ENCODE data around the gene RIOK3.
"Not testable (repeated sequence)": the region's sequence is repeated elsewhere in the genome, so short reads cannot be mapped to it uniquely, and the experiment has no call there.

RIOK3 gene

DNA sequence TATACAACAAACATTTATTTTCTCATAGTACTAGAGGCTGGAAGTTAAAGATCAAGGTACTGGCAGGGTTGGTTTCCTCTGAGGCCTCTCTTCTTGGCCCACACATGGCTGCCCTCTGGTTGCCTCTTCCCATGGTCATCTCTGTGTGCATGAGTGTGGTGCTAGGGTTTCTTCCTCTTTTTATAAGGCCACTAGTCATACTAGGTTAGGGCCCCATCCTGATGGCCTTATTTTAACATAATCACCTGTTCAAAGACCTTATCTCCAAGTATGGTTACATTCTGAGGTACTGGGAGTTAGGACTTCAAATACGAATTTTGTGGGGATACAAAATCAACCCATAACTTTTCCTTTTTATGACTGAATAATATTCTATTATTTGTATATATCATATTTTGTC lies 4.8 kb upstream of the RIOK3 start:
- intact Hi-C loops (cut with DNase I), result no loop called here
- no peak for DNase-seq

DNA sequence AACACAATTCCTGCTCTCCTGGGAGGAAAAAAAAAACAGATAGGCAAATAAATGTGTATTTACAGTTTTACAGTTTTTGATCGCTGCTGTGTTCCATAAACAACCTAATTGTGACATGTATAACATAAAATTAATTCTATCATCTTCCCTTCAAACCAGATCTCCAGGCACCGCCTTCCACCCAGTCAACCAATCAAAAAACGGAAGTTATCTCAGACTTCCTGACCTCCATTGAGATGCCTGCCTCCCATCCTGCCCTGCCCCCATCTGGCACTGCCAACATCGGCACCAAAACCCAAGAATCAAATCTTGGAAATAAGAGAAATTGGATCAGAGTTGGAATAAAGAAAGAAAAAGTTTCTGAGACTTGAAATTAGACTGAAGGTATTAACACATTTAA lies 3.1 kb upstream of the RIOK3 start:
- DNase-seq, result no peak
- intact Hi-C loops (cut with DNase I), result no loop called here

DNA sequence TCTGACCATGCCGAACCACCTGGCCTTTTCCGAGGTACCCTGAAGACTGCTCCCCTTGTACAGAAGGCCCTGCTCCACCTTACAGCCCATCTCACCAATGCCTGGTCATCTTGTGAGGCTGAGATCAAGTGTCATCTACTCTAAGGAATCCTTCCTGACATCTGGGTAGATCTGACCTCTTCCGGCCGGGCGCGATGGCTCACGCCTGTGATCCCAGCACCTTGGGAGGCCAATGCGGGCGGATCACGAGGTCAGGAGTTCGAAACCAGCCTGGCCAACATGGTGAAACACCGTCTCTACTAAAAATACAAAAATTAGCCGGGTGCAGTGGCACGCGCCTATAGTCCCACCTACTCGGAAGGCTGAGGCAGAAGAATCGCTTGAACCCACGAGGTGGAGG lies 2.1 kb upstream of the RIOK3 start:
- no peak for DNase-seq
- intact Hi-C loops (cut with DNase I), result no loop called here

DNA sequence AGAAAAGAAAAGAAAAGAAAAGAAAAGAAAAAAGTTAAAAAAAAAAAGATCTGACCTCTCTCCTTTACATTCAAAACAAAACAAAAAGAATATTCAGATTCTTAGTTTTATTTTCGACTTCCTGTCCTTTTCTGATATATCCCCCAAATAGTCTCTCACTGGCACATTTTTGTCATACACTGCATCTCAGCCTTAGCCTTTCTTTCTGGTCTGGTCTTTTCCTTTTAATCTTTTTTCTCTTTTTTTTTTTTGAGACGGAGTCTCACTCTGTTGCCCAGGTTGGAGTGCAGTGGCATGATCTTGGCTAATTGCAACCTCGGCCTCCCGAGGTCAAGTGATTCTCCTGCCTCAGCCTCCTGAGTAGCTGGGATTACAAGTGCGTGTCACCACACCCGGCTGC lies 1.6 kb upstream of the RIOK3 start:
- DNase-seq, result no peak
- intact Hi-C loops (cut with DNase I), result no loop called here

DNA sequence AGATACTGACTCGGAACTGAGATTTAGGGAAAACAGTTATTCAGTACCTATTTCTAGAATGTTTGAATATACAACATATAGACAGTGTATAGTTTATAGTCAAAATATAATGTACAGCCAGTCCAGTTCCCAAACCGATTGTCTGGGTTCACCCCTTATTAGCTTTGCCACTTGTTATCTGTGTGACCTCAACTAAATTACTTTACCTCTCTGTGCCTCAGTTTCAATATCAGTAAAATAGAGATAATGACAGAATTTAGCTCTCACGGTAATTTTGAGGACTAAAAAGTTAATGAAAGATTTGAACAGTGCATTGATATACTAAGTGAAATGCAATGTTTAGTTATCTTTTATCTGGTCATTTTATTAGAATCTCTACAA lies 750 bp upstream of the RIOK3 start:
- DNase-seq, result no peak
- intact Hi-C loops (cut with DNase I), result loop anchor here (2.0 kb wide), 1 partner anchor 14 kb away; no protein-coding TSS in a partner anchor

DNA sequence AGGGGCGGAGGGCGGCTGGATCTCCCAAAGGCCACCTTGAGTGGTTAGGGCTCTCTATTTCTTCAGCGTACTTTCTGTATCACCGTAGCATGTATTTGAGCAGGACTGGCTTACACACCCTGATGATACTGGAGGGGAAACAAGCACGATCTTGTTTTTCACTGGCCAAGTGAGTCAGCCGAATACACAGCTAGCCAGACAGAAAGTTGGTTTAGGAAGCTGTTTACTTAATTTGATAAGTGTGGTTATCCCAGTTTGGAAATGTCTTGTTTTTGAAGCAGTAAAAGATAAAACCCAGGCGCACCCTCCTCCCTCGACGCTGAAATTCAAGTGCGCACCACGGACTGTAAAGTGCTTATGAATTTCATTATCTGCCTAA lies 582 bp downstream of the RIOK3 start:
- intact Hi-C loops (cut with DNase I), result loop anchor here (1.0 to 2.0 kb wide), 2 partner anchors 15 to 50 kb away; partner anchors contain the start of gene RMC1
- DNase-seq, result no peak

DNA sequence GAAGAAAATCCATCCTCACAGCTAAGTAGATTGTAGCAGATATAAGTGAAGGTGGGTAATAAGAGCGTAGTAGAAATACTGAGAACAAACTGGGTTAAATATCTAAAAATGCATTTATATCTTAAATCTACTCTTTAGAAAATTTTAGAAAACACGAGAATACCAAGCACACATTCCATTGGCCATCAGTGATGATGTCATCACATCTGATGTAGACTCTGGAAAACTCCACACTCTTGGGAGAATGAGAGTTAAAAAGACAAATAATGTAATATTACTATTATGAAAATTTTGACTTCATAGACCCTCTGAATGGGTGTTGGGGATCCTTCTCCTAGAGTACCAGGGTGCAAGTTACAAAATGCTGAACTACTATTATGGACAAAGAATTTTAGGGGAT lies 3.7 kb downstream of the RIOK3 start:
- DNase-seq, result no peak
- intact Hi-C loops (cut with DNase I), result no loop called here

DNA sequence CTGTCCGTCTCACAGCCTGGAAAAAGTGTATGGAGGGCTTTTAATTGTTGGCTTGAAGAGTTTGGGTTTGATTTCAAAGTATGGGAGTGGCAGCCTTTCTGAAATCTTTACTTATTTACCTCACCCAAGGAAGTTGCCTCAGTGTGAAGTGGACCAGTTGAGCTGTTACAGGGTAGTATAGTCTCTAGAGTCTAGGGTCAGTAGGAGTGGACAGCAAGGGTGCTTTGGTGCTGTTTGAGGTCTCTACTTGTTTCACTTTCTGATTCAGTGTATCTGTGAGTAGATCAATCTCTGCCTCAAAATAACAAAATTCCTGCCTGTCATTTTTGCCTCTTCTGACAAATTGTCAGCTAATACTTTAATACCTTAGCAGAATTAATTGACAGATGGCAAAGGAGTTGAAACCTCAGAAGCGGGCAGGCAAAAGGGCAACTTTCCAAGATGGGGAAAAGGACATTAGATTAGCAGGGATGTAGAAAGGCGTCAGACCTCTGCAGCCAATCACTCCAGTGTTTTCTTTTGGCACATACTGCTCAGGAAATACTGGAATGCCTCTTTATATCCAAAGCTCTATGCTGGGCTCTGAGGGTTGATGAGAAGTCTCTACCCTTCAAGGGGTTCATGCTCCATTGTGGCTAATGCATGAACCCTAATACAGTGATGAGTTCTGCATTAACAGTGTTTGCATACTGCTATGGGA lies 5.9 kb downstream of the RIOK3 start:
- intact Hi-C loops (cut with DNase I), result no loop called here

DNA sequence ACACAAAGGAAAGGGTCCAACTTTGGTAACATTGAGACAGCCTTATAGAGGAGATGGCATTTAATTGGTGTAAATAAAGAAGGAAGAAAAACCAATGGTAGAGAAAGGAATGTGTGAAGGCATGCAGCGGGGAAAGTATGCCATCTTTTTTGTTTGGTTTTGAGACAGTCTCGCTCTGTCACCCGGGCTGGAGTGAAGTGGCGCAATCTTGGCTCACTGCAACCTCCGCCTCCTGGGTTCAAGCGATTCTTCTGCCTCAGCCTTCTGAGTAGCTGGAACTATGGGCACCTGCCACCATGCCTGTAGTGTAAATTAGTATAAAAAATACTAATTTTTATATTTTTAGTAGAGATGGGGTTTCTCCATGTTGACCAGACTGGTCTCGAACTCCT lies 6.4 kb downstream of the RIOK3 start:
- no peak for DNase-seq
- intact Hi-C loops (cut with DNase I), result no loop called here

More for the DNA sequence above, 5.9 kb downstream of the RIOK3 start:
- no peak for DNase-seq

DNA sequence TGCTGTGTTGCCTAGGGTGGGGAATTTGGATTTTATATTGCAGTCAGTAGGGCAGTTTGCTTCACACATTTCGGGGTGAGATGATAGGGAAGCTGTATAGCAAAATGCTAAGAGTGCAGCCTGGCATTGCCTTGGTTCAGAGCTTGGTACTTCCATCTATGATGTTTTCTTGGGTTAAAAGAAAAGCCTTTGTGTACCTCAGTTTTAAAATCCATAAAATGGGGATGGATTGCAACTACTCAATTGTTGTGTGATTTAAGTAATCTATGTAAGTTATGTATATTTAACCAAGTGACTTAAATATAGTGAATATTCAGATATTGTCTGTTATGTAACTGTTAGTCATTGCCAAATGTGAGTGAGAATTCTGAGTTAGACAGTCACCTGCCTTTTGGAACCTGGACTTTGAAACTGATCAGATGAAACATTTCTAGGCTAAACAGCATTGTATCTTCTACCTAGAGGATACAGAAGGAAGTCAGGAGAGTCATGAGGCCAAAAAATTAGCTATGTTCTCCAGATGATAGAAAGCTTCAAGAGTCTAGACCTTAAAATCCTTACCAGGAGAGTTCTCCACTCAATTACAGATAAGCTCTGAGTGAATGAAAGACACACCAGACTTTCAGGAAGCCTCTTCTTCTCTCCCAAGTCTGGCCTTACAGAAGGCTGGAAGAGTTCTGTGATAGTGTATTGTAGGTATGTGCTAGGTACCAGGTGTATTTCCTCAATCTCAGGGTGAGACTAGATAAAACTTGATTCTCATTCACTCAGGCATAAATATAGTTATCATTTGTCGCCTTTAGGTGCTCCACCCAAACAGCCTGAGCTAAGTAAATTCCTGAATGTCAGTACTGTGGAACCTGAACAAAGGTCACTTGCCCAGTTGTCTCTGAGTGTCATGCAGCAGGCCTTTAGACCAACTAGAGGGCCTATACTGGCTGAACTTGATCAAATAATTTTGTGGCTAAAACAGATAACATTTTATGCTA lies 7.5 kb downstream of the RIOK3 start:
- intact Hi-C loops (cut with DNase I), result no loop called here
- DNase-seq, result no peak

DNA sequence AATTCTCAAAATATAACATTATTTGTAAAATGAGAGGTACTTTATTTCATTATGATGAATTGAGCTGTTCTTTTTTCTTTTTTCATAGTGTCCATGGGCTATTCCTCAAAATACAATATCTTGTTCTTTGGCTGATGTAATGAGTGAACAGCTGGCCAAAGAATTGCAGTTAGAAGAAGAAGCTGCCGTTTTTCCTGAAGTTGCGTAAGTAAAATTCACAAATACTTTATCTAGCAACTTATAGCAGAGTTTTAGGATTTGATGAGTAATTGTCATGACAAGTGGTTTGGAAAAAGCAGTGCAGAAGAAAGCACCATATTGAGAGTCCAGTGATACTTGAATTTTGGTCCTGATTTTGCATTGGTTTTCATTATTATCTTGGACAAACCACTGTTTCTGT lies 9.8 kb downstream of the RIOK3 start:
- intact Hi-C loops (cut with DNase I), result no loop called here
- DNase-seq, result no peak

DNA sequence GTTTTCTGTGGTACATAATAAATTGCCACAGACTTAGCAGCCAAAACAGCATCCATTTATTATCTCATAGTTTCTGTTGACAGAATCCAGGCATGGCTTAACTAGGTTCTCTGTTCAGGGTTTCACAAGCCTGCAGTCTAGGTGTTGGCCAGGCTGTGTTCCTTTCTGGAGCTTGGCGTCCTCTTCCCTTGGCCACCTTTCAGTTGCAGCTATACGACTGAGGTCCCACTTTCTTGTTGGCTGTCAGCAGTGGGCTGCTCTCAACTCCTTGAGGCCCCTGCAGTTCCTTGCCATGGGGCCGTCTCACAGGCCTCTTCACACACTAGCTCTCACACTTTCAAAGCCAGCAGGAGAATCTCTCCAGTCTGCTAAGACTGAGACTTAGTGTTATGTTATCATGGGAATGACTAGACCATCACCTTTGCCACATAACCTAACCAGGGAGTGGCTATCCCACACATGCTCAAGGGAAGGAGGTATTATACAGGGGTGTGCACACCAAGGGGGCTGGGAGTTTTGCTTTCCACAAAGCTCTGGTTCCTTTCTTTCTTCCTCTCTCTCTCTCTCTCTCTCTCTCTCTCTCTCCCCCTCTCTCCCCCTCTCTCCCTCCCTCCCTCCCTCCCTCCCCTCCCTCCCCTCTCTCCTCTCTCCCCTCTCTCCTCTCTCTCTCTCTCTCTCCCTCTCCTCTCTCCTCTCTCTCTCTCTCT lies 15.8 kb downstream of the RIOK3 start:
- intact Hi-C loops (cut with DNase I), result no loop called here
- DNase-seq, result no peak

DNA sequence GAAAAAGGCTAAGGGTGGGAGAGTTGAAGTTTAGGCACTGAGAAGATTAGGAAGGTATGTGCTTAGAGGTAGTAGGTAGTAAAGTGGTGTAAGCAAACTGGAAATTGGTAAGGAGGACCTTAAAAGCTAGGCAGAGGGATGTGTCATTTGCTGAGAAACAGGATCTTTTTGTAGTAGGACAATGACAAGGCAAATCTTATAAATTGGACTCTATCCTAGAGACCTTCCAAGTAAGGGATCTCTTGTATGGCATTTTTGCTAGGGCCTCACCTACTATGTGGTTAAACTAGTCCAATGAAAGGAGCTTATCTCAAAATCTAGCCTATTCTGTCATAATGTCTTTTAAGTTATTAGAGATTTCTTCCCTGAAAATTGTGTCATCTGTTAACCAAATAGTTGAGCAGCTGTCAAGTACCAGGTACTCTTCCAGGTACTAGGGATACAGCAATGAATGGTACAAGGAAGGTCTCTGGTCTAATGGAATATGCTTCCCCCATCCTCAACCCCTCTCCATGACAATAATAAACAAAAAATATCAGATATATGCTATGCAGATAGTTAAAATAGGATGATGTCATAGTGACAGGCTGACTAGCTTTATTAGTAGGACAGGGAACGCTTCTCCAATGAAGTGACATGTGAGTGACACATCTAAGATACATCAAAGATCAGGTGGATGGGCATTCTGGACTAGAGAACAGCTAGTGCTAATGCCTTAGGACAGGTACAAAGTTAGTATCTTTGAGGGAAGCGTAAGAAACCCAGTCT lies 17.7 kb downstream of the RIOK3 start:
- intact Hi-C loops (cut with DNase I), result no loop called here

DNA sequence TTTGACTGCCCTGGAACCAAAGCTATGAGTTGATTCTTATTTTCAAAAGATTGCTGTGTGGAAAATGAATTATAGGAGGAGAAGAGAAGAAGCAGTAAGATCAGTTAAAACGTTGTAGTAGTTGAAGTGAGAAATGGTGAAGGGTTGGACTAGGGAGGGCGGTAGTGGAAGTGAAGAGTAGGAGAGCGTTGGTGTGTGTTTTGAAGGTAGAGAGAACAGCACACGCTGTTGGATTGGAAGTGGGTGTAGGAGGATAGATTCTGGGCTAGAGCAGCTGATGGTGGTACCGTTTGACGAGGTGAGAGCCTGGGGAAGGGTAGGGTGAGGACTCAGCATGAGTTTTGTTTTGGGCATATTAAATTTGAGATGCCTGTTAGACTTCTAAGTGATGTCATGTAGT lies 18.4 kb downstream of the RIOK3 start:
- intact Hi-C loops (cut with DNase I), result no loop called here
- no peak for DNase-seq

More for the DNA sequence above, 17.7 kb downstream of the RIOK3 start:
- no peak for DNase-seq

DNA sequence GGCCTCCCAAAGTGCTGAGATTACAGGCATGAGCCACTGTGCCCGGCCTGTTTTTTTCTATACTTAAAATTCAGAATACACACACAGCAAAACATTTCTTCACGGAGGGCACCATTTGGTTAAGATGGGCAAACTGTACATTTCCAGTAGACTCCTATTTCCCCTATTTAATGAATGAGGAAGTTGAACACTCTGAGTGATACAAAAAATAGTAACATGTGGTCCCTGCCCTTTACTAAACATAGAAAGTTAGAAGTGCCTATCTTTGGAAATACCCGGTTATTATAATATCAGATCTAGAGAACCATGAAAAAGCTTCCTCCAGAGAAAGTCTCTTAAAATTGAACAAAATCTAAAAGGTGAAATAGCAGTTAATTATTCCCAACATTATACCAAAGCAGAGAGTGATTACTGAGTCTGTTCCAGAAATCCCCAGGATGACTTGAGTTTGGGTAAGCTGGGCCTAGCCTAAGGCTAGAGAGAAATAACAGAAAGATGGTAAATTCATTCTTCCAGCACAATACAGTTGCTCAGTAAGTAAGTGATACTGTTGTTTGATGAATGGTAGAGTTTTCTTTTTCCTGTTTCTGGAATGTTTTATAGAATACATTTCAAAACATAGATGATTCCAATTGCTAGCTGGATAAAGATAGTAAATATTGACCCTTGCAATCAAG lies 26.9 kb downstream of the RIOK3 start:
- intact Hi-C loops (cut with DNase I), result no loop called here
- DNase-seq, result no peak

DNA sequence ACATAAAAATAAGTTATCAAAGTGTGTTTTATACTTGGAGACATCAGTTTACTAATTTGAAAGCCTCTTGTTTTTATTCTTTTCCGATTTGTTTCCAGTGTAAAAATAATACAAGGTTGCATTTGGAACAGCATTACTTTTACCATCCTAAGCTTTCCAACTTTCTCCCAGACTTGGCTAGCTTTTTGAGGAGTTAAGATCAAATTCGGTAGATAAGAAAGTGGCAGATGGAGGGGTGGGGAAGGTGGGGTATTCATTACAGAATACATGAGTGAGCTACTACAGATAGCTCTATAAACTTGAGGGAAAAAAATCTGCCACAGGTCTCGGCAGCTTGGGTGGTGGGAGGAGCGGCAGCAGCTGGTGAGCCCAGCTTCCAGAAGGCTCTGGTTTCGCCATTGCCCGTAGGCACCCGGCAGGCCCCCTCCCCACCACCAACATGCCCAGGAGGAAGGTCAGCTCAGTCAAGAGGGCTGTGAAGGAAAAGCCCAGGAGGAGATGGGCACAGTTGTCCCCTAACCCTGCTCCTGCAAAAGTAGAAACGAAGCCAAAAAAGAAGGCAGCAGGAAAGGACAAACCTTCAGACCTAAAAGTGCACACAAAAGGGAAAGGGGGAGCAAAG lies 31.6 kb downstream of the RIOK3 start:
- intact Hi-C loops (cut with DNase I), result no loop called here
- DNase-seq, result no peak

DNA sequence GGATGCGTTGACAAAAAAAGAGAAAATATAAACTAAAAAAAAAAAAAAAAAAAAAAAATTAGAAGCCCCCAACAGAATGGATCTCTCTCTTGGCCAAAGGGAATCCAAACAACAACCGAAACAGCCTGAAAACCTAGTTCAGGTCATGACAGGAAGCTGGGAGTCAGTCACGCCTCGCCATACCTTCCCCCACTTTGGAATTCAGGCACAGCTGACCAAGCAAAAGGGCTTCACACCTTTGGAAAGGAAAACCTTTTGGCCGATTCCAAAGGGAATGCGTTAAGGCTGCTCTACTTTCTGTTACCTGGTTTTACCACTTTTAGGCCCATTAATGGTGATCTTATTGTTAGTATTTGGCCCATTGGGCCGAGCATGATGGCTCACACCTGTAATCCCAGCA lies 32.3 kb downstream of the RIOK3 start:
- DNase-seq, result no peak
- intact Hi-C loops (cut with DNase I), result no loop called here

DNA sequence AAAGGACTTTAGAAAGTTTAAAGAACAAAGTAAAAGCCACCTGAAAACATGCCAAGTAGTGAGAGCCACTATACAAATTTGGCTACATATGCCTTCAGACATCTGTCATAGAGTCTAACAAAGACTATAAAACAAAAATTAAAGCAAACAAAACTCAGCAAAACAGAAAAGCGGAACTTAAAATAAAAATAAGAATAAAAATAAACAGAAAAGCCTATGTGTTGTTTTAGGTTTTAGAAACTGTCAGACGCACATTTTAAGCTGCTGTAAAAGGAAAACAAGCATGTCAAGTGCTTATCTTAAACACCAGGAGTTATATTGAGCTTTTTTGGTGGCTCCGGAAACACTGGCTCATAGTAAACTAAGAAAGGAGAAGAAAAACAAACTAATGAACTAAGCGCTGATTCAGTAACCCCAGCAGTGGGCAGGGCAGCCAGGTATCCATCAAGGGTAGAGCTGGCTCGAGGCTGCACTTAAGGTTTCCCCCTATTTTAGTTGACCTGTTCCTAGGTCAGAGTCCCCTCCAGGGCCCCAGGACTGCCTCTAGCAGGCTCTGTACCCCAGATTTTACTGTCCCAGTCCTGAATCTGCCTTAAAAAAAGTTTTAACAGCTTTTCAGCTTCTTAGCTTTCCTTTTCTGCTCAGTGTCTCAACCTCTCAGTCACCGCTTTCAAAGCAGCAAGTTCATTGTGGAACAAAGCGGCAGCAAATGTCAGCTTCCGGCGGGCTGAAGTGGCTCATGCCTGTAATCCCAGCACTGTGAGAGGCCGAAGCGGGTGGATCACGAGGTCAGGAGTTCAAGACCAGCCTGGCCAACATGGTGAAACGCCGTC lies 34.9 kb downstream of the RIOK3 start:
- DNase-seq, result no peak
- intact Hi-C loops (cut with DNase I), result no loop called here

DNA sequence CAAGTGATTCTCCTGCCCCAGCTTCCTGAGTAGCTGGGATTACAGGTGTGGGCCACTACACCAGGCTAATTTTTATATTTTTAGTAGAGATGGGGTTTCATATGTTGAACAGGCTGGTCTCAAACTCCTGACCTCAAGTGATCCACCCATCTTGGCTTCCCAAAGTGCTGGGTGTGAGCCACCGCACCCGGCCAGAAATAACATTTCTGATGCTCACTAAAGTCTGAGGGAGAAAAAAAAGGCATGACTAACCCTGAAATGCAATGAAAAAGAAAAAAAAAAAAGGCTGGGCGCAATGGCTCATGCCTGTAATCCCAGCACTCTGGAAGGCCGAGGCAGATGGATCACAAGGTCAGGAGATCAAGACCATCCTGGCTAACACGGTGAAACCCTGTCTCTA lies 36.5 kb downstream of the RIOK3 start:
- DNase-seq; intact Hi-C loops (cut with DNase I): not testable (repeated sequence)
